Loucy (cell line): ENCODE results near the gene ITPK1.

ENCODE experiments used
- H2AFZ ChIP-seq: fragments of 200-600 bp; sonication (generic); 2 replicates; pipeline ENCODE4 v1.6.0; 2016; ENCODE audit warnings: antibody characterized with exemption, mild to moderate bottlenecking, low read length, moderate library complexity
- H3F3A ChIP-seq: fragments of 200-600 bp; 2 replicates; pipeline ENCODE4 v1.6.0; 2016; ENCODE audit warnings: antibody characterized with exemption, low read depth, mild to moderate bottlenecking
- H3K27me3 ChIP-seq: fragments of 200-600 bp; sonication (generic); 2 replicates; pipeline ENCODE4 v1.6.1; 2014; ENCODE audit warnings: low read length, mild to moderate bottlenecking; ENCODE audit not compliant: insufficient read depth, poor library complexity, severe bottlenecking
- H3K36me3 ChIP-seq: fragments of 200-600 bp; sonication (generic); 2 replicates; pipeline ENCODE4 v1.6.1; 2016; ENCODE audit warnings: low read length; ENCODE audit not compliant: insufficient read depth
- H3K4me1 ChIP-seq: fragments of 200-600 bp; sonication (generic); 2 replicates; pipeline ENCODE4 v1.5.1; 2014; ENCODE audit warnings: low read length, mild to moderate bottlenecking; ENCODE audit not compliant: insufficient read depth, poor library complexity, severe bottlenecking
- H3K4me2 ChIP-seq: fragments of 200-600 bp; sonication (generic); 2 replicates; pipeline ENCODE4 v1.6.0; 2014; ENCODE audit warnings: antibody characterized with exemption, low read length, low read depth, mild to moderate bottlenecking; ENCODE audit not compliant: poor library complexity, severe bottlenecking
- H3K4me3 ChIP-seq: fragments of 200-600 bp; sonication (generic); 2 replicates; pipeline ENCODE4 v1.5.1; 2014; ENCODE audit warnings: low read length, mild to moderate bottlenecking, mixed read lengths; ENCODE audit not compliant: poor library complexity, severe bottlenecking
- H3K79me2 ChIP-seq: fragments of 200-600 bp; sonication (generic); 2 replicates; pipeline ENCODE4 v1.6.1; 2014; ENCODE audit warnings: low read length; ENCODE audit not compliant: insufficient read depth
- H3K9ac ChIP-seq: fragments of 200-600 bp; sonication (generic); 2 replicates; pipeline ENCODE4 v1.6.0; 2014; ENCODE audit warnings: mild to moderate bottlenecking, low read depth, low read length, moderate library complexity; ENCODE audit not compliant: poor library complexity, severe bottlenecking
- H3K9me2 ChIP-seq: fragments of 200-600 bp; sonication (generic); replicated peaks from 2 replicates; pipeline ENCODE4 v1.6.1; 2016; ENCODE audit warnings: low read depth, low read length, mixed read lengths
- H3K9me3 ChIP-seq: fragments of 200-600 bp; sonication (generic); 2 replicates; pipeline ENCODE4 v1.6.1; 2014; ENCODE audit warnings: mild to moderate bottlenecking, antibody characterized with exemption, low read length, low read depth; ENCODE audit not compliant: insufficient read depth
- H4K20me1 ChIP-seq: fragments of 200-600 bp; sonication (generic); 2 replicates; pipeline ENCODE4 v1.6.0; 2014; ENCODE audit warnings: antibody characterized with exemption, low read length, mild to moderate bottlenecking; ENCODE audit not compliant: insufficient read depth, poor library complexity, severe bottlenecking
- CTCF ChIP-seq: fragments of 200-600 bp; sonication (generic); conservative IDR thresholded peaks from 2 replicates; pipeline ENCODE4 v1.5.1; 2014; ENCODE audit warnings: mild to moderate bottlenecking, antibody characterized with exemption, low read length
- EZH2phosphoT487 ChIP-seq: fragments of 200-600 bp; IDR thresholded peaks from 2 replicates; pipeline ENCODE4 v1.6.1; 2018; ENCODE audit warnings: antibody characterized with exemption, mild to moderate bottlenecking, moderate library complexity, borderline replicate concordance

ITPK1 gene

GRCh38 chr14:93002049-93002448 is 113.7 kb downstream of the ITPK1 start:
- H3K4me1 ChIP-seq, result no peaks in the 10 kb centered on the region
- H3K27me3 ChIP-seq, result no peaks in the 10 kb centered on the region
- no peaks in the 10 kb centered on the region for H4K20me1 ChIP-seq
- no peaks in the 10 kb centered on the region for H3K9me2 ChIP-seq
- no peaks in the 10 kb centered on the region for H3F3A ChIP-seq
- H3K9ac ChIP-seq, result no peak overlapping the region
- peaks cover 12% of the 10 kb centered on the region; the same call in 1 of the 2 replicates for H3K36me3 ChIP-seq
- no peak overlapping the region for H3K4me2 ChIP-seq
- peaks cover 2% of the 10 kb centered on the region; the same call in 1 of the 2 replicates for H3K79me2 ChIP-seq
- no peaks in the 10 kb centered on the region for H3K9me3 ChIP-seq
- TF ChIP-seq CTCF (no peak), EZH2phosphoT487 (no peak)
- H3K4me3 ChIP-seq, result no peak overlapping the region
- no peak overlapping the region for H2AFZ ChIP-seq

- H3F3A ChIP-seq, result no peaks in the 10 kb centered on the region
- H3K9me3 ChIP-seq, result no peaks in the 10 kb centered on the region
- no peaks in the 10 kb centered on the region for H4K20me1 ChIP-seq
- H3K27me3 ChIP-seq, result no peaks in the 10 kb centered on the region
- H3K4me2 ChIP-seq, result no peak overlapping the region
- peaks cover 2% of the 10 kb centered on the region; the same call in 1 of the 2 replicates for H3K79me2 ChIP-seq
- no peaks in the 10 kb centered on the region for H3K4me1 ChIP-seq
- H3K36me3 ChIP-seq, result peaks cover 20% of the 10 kb centered on the region; the same call in 1 of the 2 replicates
- TF ChIP-seq EZH2phosphoT487 (no peak), CTCF (no peak)
- no peaks in the 10 kb centered on the region for H3K9me2 ChIP-seq
- H3K4me3 ChIP-seq, result no peak overlapping the region
- H2AFZ ChIP-seq, result no peak overlapping the region
- no peak overlapping the region for H3K9ac ChIP-seq
Measured at GRCh38 chr14:92998946-92999345, 116.8 kb downstream of the ITPK1 start.

- H3K4me3 ChIP-seq, result no peak overlapping the region
- H3K4me2 ChIP-seq, result no peak overlapping the region
- peaks cover 33% of the 10 kb centered on the region; the same call in 1 of the 2 replicates for H3K36me3 ChIP-seq
- H3K9ac ChIP-seq, result no peak overlapping the region
- no peaks in the 10 kb centered on the region for H3K9me3 ChIP-seq
- H3F3A ChIP-seq, result no peaks in the 10 kb centered on the region
- no peak overlapping the region for H2AFZ ChIP-seq
- H3K9me2 ChIP-seq, result no peaks in the 10 kb centered on the region
- TF ChIP-seq CTCF (no peak), EZH2phosphoT487 (no peak)
- no peaks in the 10 kb centered on the region for H3K27me3 ChIP-seq
- no peaks in the 10 kb centered on the region for H4K20me1 ChIP-seq
- H3K4me1 ChIP-seq, result no peaks in the 10 kb centered on the region
- no peaks in the 10 kb centered on the region for H3K79me2 ChIP-seq
Measured at GRCh38 chr14:92997343-92998061, 118.2 kb downstream of the ITPK1 start.
